HCT116 (cell line): ENCODE data around the gene HAO1. TPM values are rescaled to one million over a fixed set of nuclear protein-coding genes. Genes with fewer than 3 reads are reported as not detected.

Source experiments
- ATAC-seq: fragments of 200-7000 bp; cut with Tn5 transposase; 2 replicates; pipeline ENCODE4 v1.9.1; 2020; ENCODE audit warnings: mild to moderate bottlenecking, moderate library complexity
- BruUV-seq: library from RNA; stranded (reverse); fragments of 400-500 nt; replicated peaks from 2 replicates; lab custom pipeline; 2021; lab: Mats Ljungman, UMichigan
- CTCF ChIA-PET: fragments of 300-600 bp; sonication (Branson Sonifier 250); formaldehyde crosslinking; loops from one replicate; lab custom pipeline; 2021; ENCODE audit warnings: antibody characterized with exemption; lab: Charles Lee
- POLR2A ChIA-PET: fragments of 300-600, 350-600 bp; sonication (Branson Sonifier 250); formaldehyde crosslinking; loops from one replicate; lab custom pipeline; 2021; ENCODE audit warnings: antibody characterized with exemption; lab: Charles Lee
- RAD21 ChIA-PET, 2 experiments: fragments of 300-600 bp; sonication (Branson Sonifier 250); formaldehyde crosslinking; loops; one replicate each; lab custom pipeline; 2023; ENCODE audit warnings: low total read pairs in 2 of 2; ENCODE audit not compliant: uncharacterized antibody in 2 of 2, unreplicated experiment in 2 of 2, low non-redundant PET in 1 of 2; lab: Charles Lee
- DNase-seq: peaks from one replicate; pipeline ENCODE4 v3.0.0-alpha.2; 2010; ENCODE audit warnings: low read depth, low spot score
- H2AFZ ChIP-seq: fragments of 200-600 bp; shearing (Covaris generic), sonication (generic); 2 replicates; pipeline ENCODE4 v1.6.1; 2017; ENCODE audit warnings: low read depth, mixed run types, mixed read lengths, antibody characterized with exemption, low read length; ENCODE audit not compliant: poor library complexity, severe bottlenecking
- H3K27ac ChIP-seq: 2 replicates; pipeline ENCODE4 v1.5.1; 2012; ENCODE audit warnings: low read depth, low read length
- H3K27me3 ChIP-seq: fragments of 200-600 bp; sonication (generic); 2 replicates; pipeline ENCODE4 v1.6.1; 2016; ENCODE audit warnings: mixed run types, low read length, mixed read lengths; ENCODE audit not compliant: insufficient read depth
- H3K36me3 ChIP-seq, 2 experiments: fragments of 200-500 bp in 1 of 2; fragments of 200-600 bp in 1 of 2; sonication (Bioruptor generic) in 1 of 2; sonication (generic) in 1 of 2; 2 replicates each; pipeline versions ENCODE4 v1.5.1 to v1.6.1; 2014 to 2016; ENCODE audit warnings: low read length in 2 of 2, inconsistent platforms in 1 of 2, mixed read lengths in 1 of 2, mixed run types in 1 of 2; ENCODE audit not compliant: insufficient read depth in 2 of 2, control insufficient read depth in 1 of 2
- H3K4me1 ChIP-seq, 2 experiments: fragments of 200-600 bp in 1 of 2; sonication (generic) in 1 of 2; 2 replicates each; pipeline versions ENCODE4 v1.5.1 to v1.6.1; 2012 to 2017; ENCODE audit warnings: low read length in 2 of 2, inconsistent platforms in 1 of 2, mild to moderate bottlenecking in 1 of 2, mixed read lengths in 1 of 2, mixed run types in 1 of 2, moderate library complexity in 1 of 2; ENCODE audit not compliant: insufficient read depth in 2 of 2, control insufficient read depth in 1 of 2
- H3K4me2 ChIP-seq: fragments of 200-600 bp; sonication (generic); 2 replicates; pipeline ENCODE4 v1.6.1; 2017; ENCODE audit warnings: mixed run types, low read length, mixed read lengths
- H3K4me3 ChIP-seq, 2 experiments: fragments of 200-600 bp in 1 of 2; sonication (generic) in 1 of 2; replicated peaks in 1 of 2; 2 replicates each; pipeline ENCODE4 v1.5.1; 2011 to 2016; ENCODE audit warnings: low read length in 2 of 2, control low read depth in 1 of 2, low read depth in 1 of 2, mild to moderate bottlenecking in 1 of 2, mixed read lengths in 1 of 2, mixed run types in 1 of 2
- H3K79me2 ChIP-seq: fragments of 200-600 bp; sonication (generic); 2 replicates; pipeline ENCODE4 v1.6.1; 2017; ENCODE audit warnings: mild to moderate bottlenecking, mixed run types, low read length, moderate library complexity, mixed read lengths; ENCODE audit not compliant: insufficient read depth
- H3K9ac ChIP-seq: fragments of 200-600 bp; sonication (generic); 2 replicates; pipeline ENCODE4 v1.6.1; 2016; ENCODE audit warnings: low read length, mixed read lengths
- H3K9me2 ChIP-seq: fragments of 200-600 bp; sonication (generic), shearing (Covaris generic); 2 replicates; pipeline ENCODE4 v1.6.1; 2017; ENCODE audit warnings: mixed run types, mild to moderate bottlenecking, moderate library complexity; ENCODE audit not compliant: insufficient read depth
- H3K9me3 ChIP-seq, 2 experiments: fragments of 200-500 bp in 1 of 2; fragments of 200-600 bp in 1 of 2; sonication (Bioruptor generic) in 1 of 2; sonication (generic) in 1 of 2; 2 replicates each; pipeline ENCODE4 v1.6.1; 2014 to 2017; ENCODE audit warnings: low read length in 2 of 2, mixed read lengths in 2 of 2, inconsistent platforms in 1 of 2, low read depth in 1 of 2, mild to moderate bottlenecking in 1 of 2, mixed run types in 1 of 2, moderate library complexity in 1 of 2; ENCODE audit not compliant: control insufficient read depth in 1 of 2, insufficient read depth in 1 of 2
- H4K20me1 ChIP-seq: fragments of 200-600 bp; sonication (generic), shearing (Covaris generic); 2 replicates; pipeline ENCODE4 v1.6.1; 2017; ENCODE audit warnings: mixed run types, mild to moderate bottlenecking, moderate library complexity; ENCODE audit not compliant: insufficient read depth
- CBX3 ChIP-seq: IDR thresholded peaks from 2 replicates; pipeline ENCODE4 v1.6.1; 2012; ENCODE audit warnings: low read depth
- CTCF ChIP-seq, 3 experiments: fragments of 200-600 bp in 1 of 3; sonication (generic) in 1 of 3; IDR thresholded peaks in 2 of 3; conservative IDR thresholded peaks in 1 of 3; 2 replicates each; pipeline ENCODE4 v1.5.1; 2012 to 2017; ENCODE audit warnings: low read depth in 2 of 3, low read length in 2 of 3, antibody characterized with exemption in 1 of 3, borderline replicate concordance in 1 of 3, control low read depth in 1 of 3, mild to moderate bottlenecking in 1 of 3, mixed read lengths in 1 of 3, mixed run types in 1 of 3, moderate library complexity in 1 of 3; ENCODE audit not compliant: insufficient read depth in 1 of 3
- EGR1 ChIP-seq: IDR thresholded peaks from 2 replicates; pipeline ENCODE4 v1.6.1; 2012; ENCODE audit warnings: low read depth
- ELF1 ChIP-seq: IDR thresholded peaks from 2 replicates; pipeline ENCODE4 v1.6.1; 2012; ENCODE audit warnings: low read depth, borderline replicate concordance
- EZH2phosphoT487 ChIP-seq: fragments of 200-600 bp; IDR thresholded peaks from 2 replicates; pipeline ENCODE4 v1.6.1; 2018; ENCODE audit warnings: antibody characterized with exemption, borderline replicate concordance
- FOSL1 ChIP-seq: IDR thresholded peaks from 2 replicates; pipeline ENCODE4 v1.6.1; 2012; ENCODE audit warnings: low read depth
- JUND ChIP-seq: IDR thresholded peaks from 2 replicates; pipeline ENCODE4 v1.6.1; 2012
- MAX ChIP-seq: IDR thresholded peaks from 2 replicates; pipeline ENCODE4 v1.6.1; 2012
- POLR2A ChIP-seq: IDR thresholded peaks from 2 replicates; pipeline ENCODE4 v1.7.0; 2011; ENCODE audit warnings: borderline replicate concordance; ENCODE audit not compliant: insufficient read depth, insufficient read length; ENCODE audit errors: extremely low read depth
- POLR2AphosphoS5 ChIP-seq: IDR thresholded peaks from 2 replicates; pipeline ENCODE4 v1.6.1; 2011; ENCODE audit warnings: mild to moderate bottlenecking, low read depth, low read length, moderate library complexity
- RAD21 ChIP-seq: IDR thresholded peaks from 2 replicates; pipeline ENCODE4 v1.6.1; 2012; ENCODE audit warnings: low read depth, mild to moderate bottlenecking
- REST ChIP-seq: IDR thresholded peaks from 2 replicates; pipeline ENCODE4 v1.6.1; 2012; ENCODE audit warnings: low read depth
- SIN3A ChIP-seq: IDR thresholded peaks from 2 replicates; pipeline ENCODE4 v1.6.1; 2012; ENCODE audit warnings: low read depth
- SRF ChIP-seq: IDR thresholded peaks from 2 replicates; pipeline ENCODE4 v1.6.1; 2012; ENCODE audit warnings: low read depth
- TCF7L2 ChIP-seq: IDR thresholded peaks from 2 replicates; pipeline ENCODE4 v1.7.0; 2011; ENCODE audit warnings: borderline replicate concordance, inconsistent platforms; ENCODE audit not compliant: insufficient read depth, insufficient read length; ENCODE audit errors: extremely low read depth
- ZBTB33 ChIP-seq: IDR thresholded peaks from 2 replicates; pipeline ENCODE4 v1.6.1; 2011; ENCODE audit warnings: mild to moderate bottlenecking, low read length, moderate library complexity; ENCODE audit not compliant: insufficient replicate concordance; ENCODE audit errors: extremely low read depth
- ZFX ChIP-seq: fragments of 450-650 bp; IDR thresholded peaks from 2 replicates; pipeline ENCODE4 v1.6.1; 2017
- intact Hi-C: fragments of 100-400 bp; cut with micrococcal nuclease; formaldehyde crosslinking; loops from 2 replicates; pipeline ENCODE4 v1.10.0; 2022
- total RNA-seq: library from RNA; stranded (reverse); gene quantifications from one replicate; pipeline ENCODE4 v1.2.1, GENCODE V29; 2021; ENCODE audit not compliant: unreplicated experiment

Gene HAO1
- total RNA-seq, 1 experiment from 2014 or later: 0.12 TPM

- no peak overlapping the region for H2AFZ ChIP-seq
- no peaks in the 10 kb centered on the region for H4K20me1 ChIP-seq
- POLR2A ChIA-PET: no interaction called here
- no peak overlapping the region for H3K4me2 ChIP-seq
- peaks cover 0 to 5% of the 10 kb centered on the region in 2 experiments; a peak in 1 of 4 replicates for H3K4me1 ChIP-seq
- RAD21 ChIA-PET: no interaction called here
- no peak for TF ChIP-seq TCF7L2
- no peak for TF ChIP-seq SIN3A
- no peak for TF ChIP-seq MAX
- no peak for TF ChIP-seq SRF
- no peak for TF ChIP-seq REST
- no peak for TF ChIP-seq EZH2phosphoT487
- TF ChIP-seq POLR2A: no peak
- no peak for TF ChIP-seq JUND
- TF ChIP-seq ZFX: no peak
- no peak for TF ChIP-seq CTCF (IDR thresholded peaks at IDR 0.05 in 2 of 3, conservative IDR thresholded peaks at IDR 0.05 in 1 of 3; ENCODE audit: borderline replicate concordance in 1 of 3, insufficient read depth in 1 of 3, low read depth in 2 of 3, low read length in 2 of 3)
- no peak for TF ChIP-seq ZBTB33
- TF ChIP-seq EGR1: no peak
- no peak for TF ChIP-seq FOSL1
- no peak for TF ChIP-seq CBX3
- TF ChIP-seq POLR2AphosphoS5: no peak
- no peak for TF ChIP-seq RAD21
- TF ChIP-seq ELF1: no peak
- TF ChIP-seq, all 23 proteins: peak for 0
- no peak for ATAC-seq
- Histone ChIP-seq H3K79me2 (no peaks in the 10 kb centered on the region), H3K36me3 (no peaks in the 10 kb centered on the region), H3K4me3 (no peak overlapping the region), H3K9me3 (no peaks in the 10 kb centered on the region), H3K27me3 (no peaks in the 10 kb centered on the region), H3K27ac (no peak overlapping the region), H3K9me2 (no peaks in the 10 kb centered on the region), H3K9ac (no peak overlapping the region)
- no peak for DNase-seq
- intact Hi-C loops: no loop called here
- CTCF ChIA-PET: interaction anchor here (1.0 to 1.2 kb wide), 2 partner anchors 41 to 744 kb away, joined by 3 to 6 read pairs; no protein-coding TSS in a partner anchor
- BruUV-seq: no TSS peak
Observed at GRCh38 chr20:7977709-7978108, 37.5 kb upstream of the HAO1 start.
